Liver (tissue), 9 donors: ENCODE results near the gene IL13. TPM values are rescaled to one million over a fixed set of nuclear protein-coding genes. Genes with fewer than 3 reads are reported as not detected.

Experiments
- DNase-seq: peaks from one replicate; pipeline ENCODE4 v3.0.0-alpha.2; 2017; ENCODE audit warnings: low spot score
- H3K27ac ChIP-seq, 2 donors: one replicate each; pipeline ENCODE4 v1.7.0; 2013; ENCODE audit warnings: inconsistent platforms in 2 of 2, low read length in 2 of 2, control low read depth in 1 of 2, low read depth in 1 of 2, mild to moderate bottlenecking in 1 of 2
- H3K27me3 ChIP-seq, 4 donors: one replicate each; pipeline versions ENCODE4 v1.6.1 to v1.7.0; 2013; ENCODE audit warnings: low read length in 3 of 4, inconsistent platforms in 1 of 4, mild to moderate bottlenecking in 1 of 4, moderate library complexity in 1 of 4; ENCODE audit not compliant: control insufficient read depth in 4 of 4, insufficient read depth in 4 of 4
- H3K36me3 ChIP-seq, 4 donors: one replicate each; pipeline versions ENCODE4 v1.6.1 to v1.7.0; 2013; ENCODE audit warnings: low read length in 3 of 4, mild to moderate bottlenecking in 3 of 4, low read depth in 1 of 4, moderate library complexity in 1 of 4; ENCODE audit not compliant: control insufficient read depth in 4 of 4, insufficient read depth in 3 of 4
- H3K4me1 ChIP-seq, 4 donors: one replicate each; pipeline versions ENCODE4 v1.6.1 to v1.7.0; 2013; ENCODE audit warnings: low read length in 3 of 4, mild to moderate bottlenecking in 3 of 4, moderate library complexity in 1 of 4; ENCODE audit not compliant: control insufficient read depth in 4 of 4, insufficient read depth in 4 of 4
- H3K4me3 ChIP-seq, 3 donors: one replicate each; pipeline versions ENCODE4 v1.6.1 to v1.7.0; 2013; ENCODE audit warnings: low read length in 3 of 3, control low read depth in 1 of 3, low read depth in 1 of 3, mild to moderate bottlenecking in 1 of 3
- H3K9ac ChIP-seq, 2 donors: one replicate each; pipeline ENCODE4 v1.7.0; 2013; ENCODE audit warnings: low read length in 2 of 2, mild to moderate bottlenecking in 2 of 2, moderate library complexity in 2 of 2, control low read depth in 1 of 2, low read depth in 1 of 2
- H3K9me3 ChIP-seq, 4 donors: one replicate each; pipeline versions ENCODE4 v1.6.1 to v1.7.0; 2013; ENCODE audit warnings: low read length in 3 of 4; ENCODE audit not compliant: control insufficient read depth in 4 of 4
- ATF3 ChIP-seq: IDR thresholded peaks from 2 replicates; pipeline ENCODE4 v1.6.1; 2016; ENCODE audit warnings: antibody characterized with exemption
- CTCF ChIP-seq: fragments of 150-350 bp; IDR thresholded peaks from 2 replicates; pipeline ENCODE4 v1.5.1; 2017; ENCODE audit warnings: improper control_type of control experiment, low read depth, low read length; ENCODE audit not compliant: missing input control
- EGR1 ChIP-seq, 2 donors: IDR thresholded peaks; 2 replicates each; pipeline ENCODE4 v1.6.1; 2016 to 2018; ENCODE audit warnings: antibody characterized with exemption in 2 of 2, low read depth in 2 of 2
- FOXA1 ChIP-seq: IDR thresholded peaks from 2 replicates; pipeline ENCODE4 v1.6.1; 2016; ENCODE audit warnings: antibody characterized with exemption
- FOXA2 ChIP-seq: IDR thresholded peaks from 2 replicates; pipeline ENCODE4 v1.6.1; 2016; ENCODE audit warnings: antibody characterized with exemption
- GABPA ChIP-seq, 2 donors: IDR thresholded peaks in 1 of 2; conservative IDR thresholded peaks in 1 of 2; 2 replicates each; pipeline ENCODE4 v1.6.1; 2016; ENCODE audit warnings: antibody characterized with exemption in 2 of 2, mild to moderate bottlenecking in 1 of 2, moderate library complexity in 1 of 2
- HNF4A ChIP-seq, 2 donors: conservative IDR thresholded peaks; 2 replicates each; pipeline ENCODE4 v1.6.1; 2016; ENCODE audit warnings: antibody characterized with exemption in 2 of 2, mild to moderate bottlenecking in 2 of 2
- HNF4G ChIP-seq: IDR thresholded peaks from 2 replicates; pipeline ENCODE4 v1.6.1; 2016; ENCODE audit warnings: antibody characterized with exemption
- MAX ChIP-seq: IDR thresholded peaks from 2 replicates; pipeline ENCODE4 v1.6.1; 2016; ENCODE audit warnings: antibody characterized with exemption
- NR2F2 ChIP-seq: IDR thresholded peaks from 2 replicates; pipeline ENCODE4 v1.6.1; 2016; ENCODE audit warnings: antibody characterized with exemption
- RAD21 ChIP-seq, 2 donors: IDR thresholded peaks; 2 replicates each; pipeline ENCODE4 v1.6.1; 2016; ENCODE audit warnings: antibody characterized with exemption in 2 of 2, mild to moderate bottlenecking in 2 of 2
- REST ChIP-seq: IDR thresholded peaks from 2 replicates; pipeline ENCODE4 v1.6.1; 2016; ENCODE audit warnings: antibody characterized with exemption, mild to moderate bottlenecking
- RXRA ChIP-seq, 2 donors: IDR thresholded peaks; 2 replicates each; pipeline ENCODE4 v1.6.1; 2017 to 2018; ENCODE audit warnings: antibody characterized with exemption in 2 of 2, mild to moderate bottlenecking in 1 of 2
- SP1 ChIP-seq: IDR thresholded peaks from 2 replicates; pipeline ENCODE4 v1.6.1; 2018; ENCODE audit warnings: antibody characterized with exemption, mild to moderate bottlenecking
- TAF1 ChIP-seq: conservative IDR thresholded peaks from 2 replicates; pipeline ENCODE4 v1.6.1; 2016; ENCODE audit warnings: antibody characterized with exemption, mild to moderate bottlenecking
- YY1 ChIP-seq: IDR thresholded peaks from 2 replicates; pipeline ENCODE4 v1.6.1; 2016; ENCODE audit warnings: antibody characterized with exemption, mild to moderate bottlenecking
- ZBTB33 ChIP-seq: IDR thresholded peaks from 2 replicates; pipeline ENCODE4 v1.6.1; 2016; ENCODE audit warnings: antibody characterized with exemption
- WGBS: extraction: QIAGEN DNeasy Blood & Tissue Kit; methylation state at CpG from one replicate; pipeline ENCODE4 v1.1.7; 2013; 5-methylcytosine and 5-hydroxymethylcytosine counted together
- polyA plus RNA-seq, 2 donors: library from polyadenylated mRNA; stranded (reverse) in 1 of 2; unstranded in 1 of 2; fragments of 200-250 nt in 1 of 2; fragments of >200 nt in 1 of 2; fragmentation: Nextera tagmentation in 1 of 2; extraction: Ambion mirVana in 1 of 2; gene quantifications; one replicate each; pipeline versions ENCODE4 v1.2.1 to v1.2.3, GENCODE V29; 2013 to 2015
- total RNA-seq, 2 donors: library from RNA; depleted of rRNA; stranded (reverse); fragments of >200 nt; gene quantifications; one replicate each; pipeline ENCODE4 v1.2.3, GENCODE V29; 2014
- donor health status: healthy.
- donor health status: healthy.
- donor health status: healthy.
- donor health status: healthy.
- donor health status: healthy.

The IL13 gene
- total and polyA plus RNA-seq, 4 donors = not detected

- no peak for TF ChIP-seq YY1
- TF ChIP-seq REST = no peak
- no peak for TF ChIP-seq CTCF
- no peak for TF ChIP-seq FOXA1
- no peak for TF ChIP-seq TAF1
- TF ChIP-seq FOXA2 = no peak
- no peak for TF ChIP-seq RAD21 (IDR thresholded peaks at IDR 0.05)
- TF ChIP-seq HNF4A (conservative IDR thresholded peaks at IDR 0.05) = no peak
- no peak for TF ChIP-seq EGR1 (IDR thresholded peaks at IDR 0.05; ENCODE audit: low read depth in 2 of 2)
- no peak for TF ChIP-seq ATF3
- TF ChIP-seq HNF4G = no peak
- H3K4me1 ChIP-seq = peaks cover 0 to 4% (median 0%) of the 10 kb centered on the region in 4 donors
- H3K27ac ChIP-seq = no peak overlapping the region
- no peak overlapping the region for H3K9ac ChIP-seq
- H3K9me3 ChIP-seq = no peaks in the 10 kb centered on the region
- DNase-seq = no peak
- peaks cover 0 to 38% (median 25%) of the 10 kb centered on the region in 4 donors for H3K36me3 ChIP-seq
- over 99% methylated on average over 4 of the region's 4 CpGs for WGBS
- H3K4me3 ChIP-seq = no peak overlapping the region
- no peaks in the 10 kb centered on the region for H3K27me3 ChIP-seq
Measured at GRCh38 chr5:132637241-132637640, 20.7 kb upstream of the IL13 start.

- WGBS = 88% methylated on average over 2 of the region's 2 CpGs
- Histone ChIP-seq H3K36me3 (peaks cover 0 to 49% (median 34%) of the 10 kb centered on the region in 4 donors), H3K4me1 (peaks cover 0 to 4% (median 0%) of the 10 kb centered on the region in 4 donors), H3K4me3 (no peak overlapping the region), H3K9me3 (no peaks in the 10 kb centered on the region), H3K27ac (no peak overlapping the region), H3K27me3 (no peaks in the 10 kb centered on the region), H3K9ac (no peak overlapping the region)
- DNase-seq = no peak
- TF ChIP-seq SP1 (no peak), MAX (no peak), FOXA1 (no peak), RAD21 (IDR thresholded peaks at IDR 0.05) (no peak), HNF4A (conservative IDR thresholded peaks at IDR 0.05) (no peak), REST (no peak), ZBTB33 (no peak), CTCF (no peak), GABPA (IDR thresholded peaks at IDR 0.05 in 1 of 2, conservative IDR thresholded peaks at IDR 0.05 in 1 of 2) (no peak), RXRA (IDR thresholded peaks at IDR 0.05) (no peak), YY1 (no peak), TAF1 (no peak), NR2F2 (no peak), EGR1 (IDR thresholded peaks at IDR 0.05; ENCODE audit: low read depth in 2 of 2) (no peak), ATF3 (no peak)
Measured at GRCh38 chr5:132639706-132640130, 18.3 kb upstream of the IL13 start.
